H1 (cell line): Measurements from ENCODE around the gene ST8SIA4. TPM values are rescaled to one million over a fixed set of nuclear protein-coding genes. Genes with fewer than 3 reads are reported as not detected.

Source experiments
- CTCF ChIA-PET: fragments of 300-600 bp; sonication (Branson Sonifier 250); formaldehyde crosslinking; loops from one replicate; lab custom pipeline; 2021; ENCODE audit not compliant: partially characterized antibody; lab: Charles Lee
- POLR2A ChIA-PET: fragments of 300-600 bp; sonication (Branson Sonifier 250); formaldehyde crosslinking; loops from one replicate; lab custom pipeline; 2021; ENCODE audit warnings: inconsistent platforms; ENCODE audit not compliant: partially characterized antibody; lab: Charles Lee
- DNase-seq, 2 experiments: peaks; one replicate each; pipeline versions ENCODE4 v3.0.0 to v3.0.0-alpha.2; 2010 to 2022; ENCODE audit warnings: low spot score in 2 of 2, low read depth in 1 of 2, mixed read lengths in 1 of 2
- FAIRE-seq: peaks from 2 replicates; lab custom pipeline; 2011; peaks lifted over from hg19 to GRCh38; lab: Jason Lieb, UNC
- H2AFZ ChIP-seq: 2 replicates; pipeline ENCODE4 v1.8.1; 2012; ENCODE audit warnings: low read length, inconsistent platforms
- H2AK5ac ChIP-seq: 2 replicates; pipeline ENCODE4 v1.6.1; 2013; ENCODE audit warnings: low read depth, low read length
- H2BK120ac ChIP-seq: replicated peaks from 2 replicates; pipeline ENCODE3; 2013; ENCODE audit warnings: low read depth, low read length, inconsistent platforms
- H2BK12ac ChIP-seq: 2 replicates; pipeline ENCODE4 v1.6.1; 2013; ENCODE audit warnings: low read depth, low read length
- H2BK15ac ChIP-seq: 2 replicates; pipeline ENCODE4 v1.6.1; 2013; ENCODE audit warnings: low read length
- H2BK20ac ChIP-seq: 2 replicates; pipeline ENCODE4 v1.6.1; 2013; ENCODE audit warnings: low read length
- H2BK5ac ChIP-seq: 2 replicates; pipeline ENCODE4 v1.6.1; 2013; ENCODE audit warnings: low read depth, low read length
- H3K14ac ChIP-seq: 2 replicates; pipeline ENCODE4 v1.6.1; 2013; ENCODE audit warnings: inconsistent platforms; ENCODE audit not compliant: insufficient read length
- H3K18ac ChIP-seq: 2 replicates; pipeline ENCODE4 v1.6.1; 2013; ENCODE audit warnings: low read length; ENCODE audit errors: extremely low read depth
- H3K23ac ChIP-seq: 2 replicates; pipeline ENCODE4 v1.6.1; 2013; ENCODE audit warnings: inconsistent platforms; ENCODE audit not compliant: insufficient read length
- H3K23me2 ChIP-seq: 2 replicates; pipeline ENCODE4 v1.6.1; 2013; ENCODE audit warnings: low read depth, low read length
- H3K27ac ChIP-seq: 2 replicates; pipeline ENCODE4 v1.6.1; 2011; ENCODE audit warnings: low read depth, low read length, inconsistent platforms
- H3K27me3 ChIP-seq, 4 experiments: replicated peaks in 1 of 4; 1 replicate in 1 of 4; 2 replicates in 3 of 4; pipeline versions ENCODE4 v1.6.1 to v1.8.1; 2011 to 2013; ENCODE audit warnings: low read length in 3 of 4, mild to moderate bottlenecking in 3 of 4, inconsistent platforms in 2 of 4, mixed read lengths in 2 of 4, moderate library complexity in 1 of 4; ENCODE audit not compliant: control insufficient read depth in 3 of 4, insufficient read depth in 3 of 4; ENCODE audit errors: extremely low read depth in 1 of 4
- H3K36me3 ChIP-seq, 4 experiments: 2 replicates each; pipeline versions ENCODE4 v1.6.1 to v1.8.1; 2011 to 2013; ENCODE audit warnings: mild to moderate bottlenecking in 4 of 4, low read length in 3 of 4, moderate library complexity in 2 of 4, control low read depth in 1 of 4, inconsistent platforms in 1 of 4; ENCODE audit not compliant: insufficient read depth in 4 of 4, control insufficient read depth in 2 of 4
- H3K4ac ChIP-seq: replicated peaks from 2 replicates; pipeline ENCODE3; 2013; ENCODE audit warnings: low read length, low read depth, mixed read lengths, inconsistent platforms; ENCODE audit not compliant: insufficient read length
- H3K4me1 ChIP-seq, 4 experiments: replicated peaks in 1 of 4; 1 replicate in 1 of 4; 2 replicates in 3 of 4; pipeline versions ENCODE4 v1.6.1 to v1.8.1; 2011 to 2013; ENCODE audit warnings: low read length in 3 of 4, inconsistent platforms in 2 of 4, mixed read lengths in 1 of 4; ENCODE audit not compliant: insufficient read depth in 4 of 4, control insufficient read depth in 3 of 4
- H3K4me2 ChIP-seq, 2 experiments: 2 replicates each; pipeline versions ENCODE4 v1.6.1 to v1.8.1; 2011 to 2013; ENCODE audit warnings: low read depth in 2 of 2, low read length in 2 of 2, control low read depth in 1 of 2, inconsistent platforms in 1 of 2, mild to moderate bottlenecking in 1 of 2; ENCODE audit not compliant: insufficient read depth in 1 of 2
- H3K4me3 ChIP-seq, 4 experiments: fragments of 200-600, 300-600 bp in 1 of 4; sonication (generic), shearing (Covaris generic), sonication (Bioruptor Twin) in 1 of 4; 2 replicates each; pipeline versions ENCODE4 v1.5.1 to v1.8.1; 2011 to 2016; ENCODE audit warnings: low read length in 4 of 4, low read depth in 3 of 4, control low read depth in 2 of 4, inconsistent platforms in 2 of 4, mild to moderate bottlenecking in 2 of 4, mixed read lengths in 1 of 4, moderate library complexity in 1 of 4; ENCODE audit not compliant: insufficient read depth in 2 of 4; ENCODE audit errors: extremely low read depth in 1 of 4
- H3K56ac ChIP-seq: replicated peaks from 2 replicates; pipeline ENCODE3; 2013; ENCODE audit warnings: low read depth, mild to moderate bottlenecking, mixed read lengths, low read length, inconsistent platforms; ENCODE audit not compliant: insufficient read length
- H3K79me1 ChIP-seq: 2 replicates; pipeline ENCODE4 v1.6.1; 2013; ENCODE audit warnings: low read depth, low read length, control low read depth
- H3K79me2 ChIP-seq, 2 experiments: 2 replicates each; pipeline versions ENCODE4 v1.6.1 to v1.8.1; 2012 to 2013; ENCODE audit warnings: low read length in 2 of 2, mild to moderate bottlenecking in 2 of 2, inconsistent platforms in 1 of 2; ENCODE audit not compliant: insufficient read depth in 2 of 2, control insufficient read depth in 1 of 2
- H3K9ac ChIP-seq, 4 experiments: replicated peaks in 1 of 4; 1 replicate in 1 of 4; 2 replicates in 3 of 4; pipeline versions ENCODE4 v1.6.1 to v1.8.1; 2011 to 2013; ENCODE audit warnings: low read depth in 3 of 4, low read length in 3 of 4, control low read depth in 2 of 4, mild to moderate bottlenecking in 2 of 4, moderate library complexity in 2 of 4, inconsistent platforms in 1 of 4; ENCODE audit errors: extremely low read depth in 1 of 4
- H3K9me3 ChIP-seq, 2 experiments: 2 replicates each; pipeline versions ENCODE4 v1.6.1 to v1.8.1; 2012 to 2013; ENCODE audit warnings: mild to moderate bottlenecking in 2 of 2, moderate library complexity in 2 of 2, control low read depth in 1 of 2, inconsistent platforms in 1 of 2, low read depth in 1 of 2, low read length in 1 of 2, mixed read lengths in 1 of 2; ENCODE audit not compliant: insufficient read depth in 2 of 2
- H4K20me1 ChIP-seq, 2 experiments: replicated peaks in 1 of 2; 2 replicates each; pipeline versions ENCODE3 to v1.8.1; 2011 to 2013; ENCODE audit warnings: inconsistent platforms in 2 of 2, low read length in 2 of 2, mild to moderate bottlenecking in 1 of 2; ENCODE audit not compliant: insufficient read depth in 2 of 2, control insufficient read depth in 1 of 2
- H4K5ac ChIP-seq: 2 replicates; pipeline ENCODE4 v1.6.1; 2013; ENCODE audit warnings: low read length, low read depth, mixed read lengths, inconsistent platforms; ENCODE audit not compliant: insufficient read length
- H4K8ac ChIP-seq: 2 replicates; pipeline ENCODE4 v1.8.0; 2013; ENCODE audit warnings: mild to moderate bottlenecking, moderate library complexity, low read length, inconsistent platforms; ENCODE audit not compliant: insufficient read depth; ENCODE audit errors: extremely low read depth
- H4K91ac ChIP-seq: replicated peaks from 2 replicates; pipeline ENCODE3; 2013; ENCODE audit warnings: low read length, mixed read lengths, inconsistent platforms; ENCODE audit not compliant: insufficient read length
- BRCA1 ChIP-seq: IDR thresholded peaks from 2 replicates; pipeline ENCODE4 v1.6.1; 2012; ENCODE audit warnings: low read depth, low read length, improper control_type of control experiment
- EZH2 ChIP-seq: fragments of 200-600 bp; sonication (generic); IDR thresholded peaks from 2 replicates; pipeline ENCODE4 v1.7.1; 2012; ENCODE audit warnings: low read depth, mild to moderate bottlenecking, moderate library complexity, low read length, inconsistent platforms; ENCODE audit not compliant: severe bottlenecking
- GABPA ChIP-seq: IDR thresholded peaks from 2 replicates; pipeline ENCODE4 v1.6.1; 2011; ENCODE audit warnings: mild to moderate bottlenecking, low read length, moderate library complexity, borderline replicate concordance; ENCODE audit not compliant: insufficient read depth
- KDM4A ChIP-seq: IDR thresholded peaks from one replicate; pipeline ENCODE4 v1.7.1; 2012; ENCODE audit warnings: low read depth, mild to moderate bottlenecking, moderate library complexity, low read length, inconsistent platforms; ENCODE audit not compliant: severe bottlenecking
- POU5F1 ChIP-seq: IDR thresholded peaks from 2 replicates; pipeline ENCODE4 v1.6.1; 2011; ENCODE audit warnings: low read depth, mild to moderate bottlenecking, low read length, moderate library complexity
- TAF1 ChIP-seq: IDR thresholded peaks from 2 replicates; pipeline ENCODE4 v1.6.1; 2011; ENCODE audit warnings: mild to moderate bottlenecking, low read depth, low read length
- TBP ChIP-seq: IDR thresholded peaks from 2 replicates; pipeline ENCODE4 v1.6.1; 2011; ENCODE audit warnings: low read depth, low read length, improper control_type of control experiment
- WGBS, 2 experiments: shearing (Covaris generic) in 1 of 2; methylation state at CpG; one replicate each; pipeline versions ENCODE4 v1.1.6 to v1.1.7; 2013 to 2015; ENCODE audit warnings: low lambda C conversion rate in 2 of 2, mixed read lengths in 2 of 2, inconsistent platforms in 1 of 2, low coverage in 1 of 2, missing lambda C conversion rate in 1 of 2; ENCODE audit not compliant: insufficient replicate concordance in 2 of 2, insufficient coverage in 1 of 2, insufficient read length in 1 of 2; ENCODE audit errors: extremely low coverage in 1 of 2, missing lambda C conversion rate in 1 of 2; 5-methylcytosine and 5-hydroxymethylcytosine counted together
- polyA plus RNA-seq, 7 experiments: library from polyadenylated mRNA; depleted of rRNA in 3 of 7; stranded (reverse) in 5 of 7; unstranded in 2 of 7; fragments of >200 nt in 5 of 7; fragments of 200-250 nt in 2 of 7; gene quantifications; 1 replicate in 5 of 7; 2 replicates in 1 of 7; 4 replicates in 1 of 7; pipeline versions ENCODE4 v1.2.1 to v1.2.3, GENCODE V29; 2011 to 2013; ENCODE audit warnings: missing spikeins in 2 of 7, mixed read lengths in 2 of 7
- total RNA-seq: library from RNA; stranded (reverse); fragmentation: NEBNext Ultra II Directional; extraction: Animal tissue kit (Norgen Biotek cat#: 25700); gene quantifications from 2 replicates; pipeline ENCODE4 v1.2.1, GENCODE V29; 2021
- TF ChIP-seq, protein P1 (sequence below), 3 experiments: IDR thresholded peaks; 1 replicate in 2 of 3; 2 replicates in 1 of 3; pipeline versions ENCODE4 v1.5.1 to v1.6.1; 2011; ENCODE audit warnings: low read length in 3 of 3, mild to moderate bottlenecking in 3 of 3, inconsistent platforms in 2 of 3, low read depth in 1 of 3, moderate library complexity in 1 of 3; ENCODE audit not compliant: insufficient read depth in 1 of 3; ENCODE audit errors: control extremely low read depth in 1 of 3

The ST8SIA4 gene
- total and polyA plus RNA-seq, 2 of the 8 experiments (the other 6 are each of a cell fraction or from before 2014, with no cell fraction given), result 0.08 to 0.50 TPM

DNA sequence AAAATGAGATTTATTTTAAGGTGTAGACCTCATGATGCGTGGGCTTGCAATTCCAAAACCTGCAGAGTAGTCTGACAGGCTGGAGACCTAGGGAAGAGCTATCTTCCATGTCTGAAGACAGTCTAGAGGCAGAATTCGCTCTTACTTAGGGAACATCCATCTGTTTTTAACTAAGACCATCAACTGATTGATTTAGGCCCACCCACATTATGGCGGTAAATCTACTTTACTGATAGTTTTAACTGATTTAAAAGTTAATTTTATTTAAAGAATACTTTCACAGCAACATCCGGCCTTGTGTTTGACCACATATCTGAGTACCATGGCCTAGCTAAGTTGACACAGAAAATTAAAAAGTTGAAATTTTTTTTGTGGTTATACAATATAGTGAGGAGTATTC, 6.0 kb upstream of the ST8SIA4 start:
- no peak overlapping the region for H2BK12ac ChIP-seq
- ChIA-PET POLR2A (no interaction called here), CTCF (interaction anchor here (0.8 kb wide), 1 partner anchor 9 kb away, joined by 3 read pairs; no protein-coding TSS in a partner anchor)
- H3K4me2 ChIP-seq, result no peak overlapping the region
- no peaks in the 10 kb centered on the region for H3K79me2 ChIP-seq
- no peak overlapping the region for H4K5ac ChIP-seq
- H3K18ac ChIP-seq, result no peak overlapping the region
- TF ChIP-seq EZH2 (no peak), TAF1 (no peak), POU5F1 (no peak), TBP (no peak), BRCA1 (no peak), KDM4A (no peak), GABPA (no peak)
- TF ChIP-seq, protein P1, sequence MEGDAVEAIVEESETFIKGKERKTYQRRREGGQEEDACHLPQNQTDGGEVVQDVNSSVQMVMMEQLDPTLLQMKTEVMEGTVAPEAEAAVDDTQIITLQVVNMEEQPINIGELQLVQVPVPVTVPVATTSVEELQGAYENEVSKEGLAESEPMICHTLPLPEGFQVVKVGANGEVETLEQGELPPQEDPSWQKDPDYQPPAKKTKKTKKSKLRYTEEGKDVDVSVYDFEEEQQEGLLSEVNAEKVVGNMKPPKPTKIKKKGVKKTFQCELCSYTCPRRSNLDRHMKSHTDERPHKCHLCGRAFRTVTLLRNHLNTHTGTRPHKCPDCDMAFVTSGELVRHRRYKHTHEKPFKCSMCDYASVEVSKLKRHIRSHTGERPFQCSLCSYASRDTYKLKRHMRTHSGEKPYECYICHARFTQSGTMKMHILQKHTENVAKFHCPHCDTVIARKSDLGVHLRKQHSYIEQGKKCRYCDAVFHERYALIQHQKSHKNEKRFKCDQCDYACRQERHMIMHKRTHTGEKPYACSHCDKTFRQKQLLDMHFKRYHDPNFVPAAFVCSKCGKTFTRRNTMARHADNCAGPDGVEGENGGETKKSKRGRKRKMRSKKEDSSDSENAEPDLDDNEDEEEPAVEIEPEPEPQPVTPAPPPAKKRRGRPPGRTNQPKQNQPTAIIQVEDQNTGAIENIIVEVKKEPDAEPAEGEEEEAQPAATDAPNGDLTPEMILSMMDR (IDR thresholded peaks at IDR 0.05; ENCODE audit: control extremely low read depth in 1 of 3, insufficient read depth in 1 of 3, low read depth in 1 of 3, low read length in 3 of 3), result no peak
- H3K56ac ChIP-seq, result no peak overlapping the region
- no peak overlapping the region for H2BK120ac ChIP-seq
- no peaks in the 10 kb centered on the region for H3K4me1 ChIP-seq
- H2BK5ac ChIP-seq, result no peak overlapping the region
- H3K9me3 ChIP-seq, result no peaks in the 10 kb centered on the region
- H3K23me2 ChIP-seq, result no peaks in the 10 kb centered on the region
- H4K8ac ChIP-seq, result no peak overlapping the region
- H2AFZ ChIP-seq, result no peak overlapping the region
- no peak overlapping the region for H3K9ac ChIP-seq
- no peak for FAIRE-seq
- no peak overlapping the region for H4K91ac ChIP-seq
- no peak for DNase-seq
- H3K36me3 ChIP-seq, result no peaks in the 10 kb centered on the region
- H3K79me1 ChIP-seq, result no peaks in the 10 kb centered on the region
- H3K27me3 ChIP-seq, result peaks cover 4 to 10% (median 9%) of the 10 kb centered on the region in 4 experiments
- no peak overlapping the region for H2AK5ac ChIP-seq
- H4K20me1 ChIP-seq, result no peaks in the 10 kb centered on the region
- H3K23ac ChIP-seq, result no peak overlapping the region
- no peak overlapping the region for H3K4ac ChIP-seq
- H3K27ac ChIP-seq, result no peak overlapping the region
- no peak overlapping the region for H2BK20ac ChIP-seq
- 99% methylated on average over 4 of the region's 4 CpGs; no CpG with 5 or more reads in 1 of the 2 experiments for WGBS, 2 experiments
- H3K14ac ChIP-seq, result no peak overlapping the region
- H2BK15ac ChIP-seq, result no peak overlapping the region
- no peak overlapping the region for H3K4me3 ChIP-seq
